ENCODE measurements around the gene FCHO1. TPM values are rescaled to one million over a fixed set of nuclear protein-coding genes. Genes with fewer than 3 reads are reported as not detected.

Gene FCHO1
- total and polyA plus RNA-seq, 2 donors (not counting 1 experiment from before 2014, with no cell fraction given), result 85.7 to 149 TPM

- Histone ChIP-seq H3K4me3 (ENCODE audit: control extremely low read depth in 1 of 5, extremely low read depth in 1 of 5, insufficient read depth in 1 of 5, low read depth in 2 of 5, low read length in 4 of 5) (no peak overlapping the region), H3K9ac (ENCODE audit: low read length) (no peak overlapping the region), H3K27me3 (replicated peaks in 1 of 4; ENCODE audit: control extremely low read depth in 1 of 4, control insufficient read depth in 3 of 4, insufficient read depth in 4 of 4, low read length in 3 of 4) (peaks cover 0 to 43% (median 22%) of the 10 kb centered on the region in 4 experiments), H3K9me3 (ENCODE audit: control extremely low read depth in 1 of 3, control insufficient read depth in 2 of 3, insufficient read depth in 1 of 3, low read length in 2 of 3) (peaks cover 0 to 12% (median 0%) of the 10 kb centered on the region in 3 donors), H3K27ac (ENCODE audit: low read length in 2 of 2) (no peak overlapping the region), H3K36me3 (replicated peaks in 1 of 2; ENCODE audit: control extremely low read depth in 1 of 2, control insufficient read depth in 1 of 2, extremely low read depth in 1 of 2, insufficient read depth in 2 of 2, low read length in 1 of 2) (no peaks in the 10 kb centered on the region), H2AFZ (ENCODE audit: insufficient read depth, low read depth, low read length, poor library complexity, severe bottlenecking) (no peak overlapping the region), H3K4me2 (replicated peaks; ENCODE audit: low read depth, low read length, poor library complexity, severe bottlenecking) (no peak overlapping the region), H3K79me2 (ENCODE audit: control insufficient read depth, insufficient read depth, low read length) (no peaks in the 10 kb centered on the region), H4K20me1 (ENCODE audit: control insufficient read depth, insufficient read depth, low read length, poor library complexity, severe bottlenecking) (no peaks in the 10 kb centered on the region), H3K4me1 (ENCODE audit: control insufficient read depth in 2 of 2, insufficient read depth in 2 of 2, low read length in 2 of 2) (peaks cover 24% of the 10 kb centered on the region in 2 donors)
- no peak overlapping the region for H3K4me3 Mint-ChIP-seq
- DNase-seq (no peak), ATAC-seq (ENCODE audit: low read depth) (no peak)
- peaks cover 14% of the 10 kb centered on the region for H3K27me3 Mint-ChIP-seq
- CTCF ChIA-PET, result interaction anchor here (1.5 to 1.6 kb wide), 2 partner anchors 31 to 59 kb away, joined by 3 to 4 read pairs; no protein-coding TSS in a partner anchor
- WGBS (ENCODE audit: insufficient coverage), result 100% methylated on average over 1 of the region's 1 CpG
- TF ChIP-seq EZH2 (IDR thresholded peaks at IDR 0.05; ENCODE audit: borderline replicate concordance, insufficient read depth, low read depth, low read length, poor library complexity, severe bottlenecking) (no peak), CTCF (IDR thresholded peaks at IDR 0.05) (no peak)
- peaks cover 28% of the 10 kb centered on the region for H3K4me1 Mint-ChIP-seq
- intact Hi-C loops (cut with micrococcal nuclease), result no loop called here
- H3K9me3 Mint-ChIP-seq (ENCODE audit: insufficient read depth), result no peaks in the 10 kb centered on the region
- POLR2A ChIA-PET, result no interaction called here
- H3K27ac Mint-ChIP-seq, result no peak overlapping the region
Observed at GRCh38 chr19:17796838-17797423, 45.7 kb downstream of the FCHO1 start.

- WGBS (ENCODE audit: insufficient coverage), result 92% methylated on average over 6 of the region's 11 CpGs
- Histone ChIP-seq H3K27me3 (replicated peaks in 1 of 4; ENCODE audit: control extremely low read depth in 1 of 4, control insufficient read depth in 3 of 4, insufficient read depth in 4 of 4, low read length in 3 of 4) (peaks cover 0 to 43% (median 22%) of the 10 kb centered on the region in 4 experiments), H3K79me2 (ENCODE audit: control insufficient read depth, insufficient read depth, low read length) (no peaks in the 10 kb centered on the region), H3K36me3 (replicated peaks in 1 of 2; ENCODE audit: control extremely low read depth in 1 of 2, control insufficient read depth in 1 of 2, extremely low read depth in 1 of 2, insufficient read depth in 2 of 2, low read length in 1 of 2) (no peaks in the 10 kb centered on the region), H4K20me1 (ENCODE audit: control insufficient read depth, insufficient read depth, low read length, poor library complexity, severe bottlenecking) (no peaks in the 10 kb centered on the region), H3K9ac (ENCODE audit: low read length) (no peak overlapping the region), H2AFZ (ENCODE audit: insufficient read depth, low read depth, low read length, poor library complexity, severe bottlenecking) (no peak overlapping the region), H3K4me3 (ENCODE audit: control extremely low read depth in 1 of 5, extremely low read depth in 1 of 5, insufficient read depth in 1 of 5, low read depth in 2 of 5, low read length in 4 of 5) (no peak overlapping the region), H3K4me2 (replicated peaks; ENCODE audit: low read depth, low read length, poor library complexity, severe bottlenecking) (no peak overlapping the region), H3K4me1 (ENCODE audit: control insufficient read depth in 2 of 2, insufficient read depth in 2 of 2, low read length in 2 of 2) (peaks cover 24 to 25% of the 10 kb centered on the region in 2 donors), H3K27ac (ENCODE audit: low read length in 2 of 2) (no peak overlapping the region), H3K9me3 (ENCODE audit: control extremely low read depth in 1 of 3, control insufficient read depth in 2 of 3, insufficient read depth in 1 of 3, low read length in 2 of 3) (peaks cover 0 to 18% (median 0%) of the 10 kb centered on the region in 3 donors)
- ATAC-seq (ENCODE audit: low read depth) (no peak), DNase-seq (no peak)
- no peaks in the 10 kb centered on the region for H3K9me3 Mint-ChIP-seq (ENCODE audit: insufficient read depth)
- no peak for TF ChIP-seq EZH2 (IDR thresholded peaks at IDR 0.05; ENCODE audit: borderline replicate concordance, insufficient read depth, low read depth, low read length, poor library complexity, severe bottlenecking)
- TF ChIP-seq CTCF (IDR thresholded peaks at IDR 0.05), result no peak
- peaks cover 18% of the 10 kb centered on the region for H3K27me3 Mint-ChIP-seq
- H3K4me3 Mint-ChIP-seq, result no peak overlapping the region
- intact Hi-C loops (cut with micrococcal nuclease), result no loop called here
- ChIA-PET CTCF (interaction anchor here (1.5 to 1.6 kb wide), 2 partner anchors 31 to 58 kb away, joined by 3 to 4 read pairs; no protein-coding TSS in a partner anchor), POLR2A (no interaction called here)
- peaks cover 30% of the 10 kb centered on the region for H3K4me1 Mint-ChIP-seq
- H3K27ac Mint-ChIP-seq, result no peak overlapping the region
Observed at GRCh38 chr19:17797424-17798201, 46.3 kb downstream of the FCHO1 start.

Measured in B cell (primary cell).